ENCODE measurements around the gene MYH4. TPM values are rescaled to one million over a fixed set of nuclear protein-coding genes. Genes with fewer than 3 reads are reported as not detected.

Gene MYH4
- polyA plus RNA-seq, 1 experiment: not detected

DNA sequence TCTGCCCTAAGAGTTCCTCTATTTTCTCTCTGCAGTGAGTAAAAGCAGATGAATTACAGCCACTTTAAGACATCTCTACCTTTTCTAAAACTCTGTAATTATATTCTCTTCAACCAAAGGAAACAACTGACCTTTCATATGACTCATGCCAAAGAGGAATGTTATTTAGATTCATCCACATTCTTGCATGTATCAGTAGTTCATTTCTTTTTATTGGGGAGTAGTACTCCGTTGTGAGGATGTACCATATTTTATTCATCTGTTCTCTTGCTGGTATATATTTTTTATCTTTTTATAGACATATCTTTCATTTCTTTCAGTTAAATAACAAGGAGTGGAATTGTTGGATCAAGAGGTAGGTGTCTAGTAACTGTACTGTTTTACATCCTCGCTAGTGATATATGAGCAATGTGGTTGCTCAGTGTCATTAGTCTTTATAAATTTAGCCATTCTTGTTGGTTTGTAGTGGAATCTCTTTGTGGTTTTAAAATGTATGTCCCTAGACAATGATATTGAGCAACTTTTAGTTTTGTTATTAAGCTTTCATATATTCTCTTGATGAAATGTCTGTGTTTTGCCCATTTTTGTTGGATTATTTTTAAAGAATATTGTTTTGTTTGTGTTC, 39.8 kb downstream of the MYH4 start:
- CTCF ChIA-PET: no interaction called here
- POLR2A ChIA-PET: no interaction called here
- TF ChIP-seq, protein P1, sequence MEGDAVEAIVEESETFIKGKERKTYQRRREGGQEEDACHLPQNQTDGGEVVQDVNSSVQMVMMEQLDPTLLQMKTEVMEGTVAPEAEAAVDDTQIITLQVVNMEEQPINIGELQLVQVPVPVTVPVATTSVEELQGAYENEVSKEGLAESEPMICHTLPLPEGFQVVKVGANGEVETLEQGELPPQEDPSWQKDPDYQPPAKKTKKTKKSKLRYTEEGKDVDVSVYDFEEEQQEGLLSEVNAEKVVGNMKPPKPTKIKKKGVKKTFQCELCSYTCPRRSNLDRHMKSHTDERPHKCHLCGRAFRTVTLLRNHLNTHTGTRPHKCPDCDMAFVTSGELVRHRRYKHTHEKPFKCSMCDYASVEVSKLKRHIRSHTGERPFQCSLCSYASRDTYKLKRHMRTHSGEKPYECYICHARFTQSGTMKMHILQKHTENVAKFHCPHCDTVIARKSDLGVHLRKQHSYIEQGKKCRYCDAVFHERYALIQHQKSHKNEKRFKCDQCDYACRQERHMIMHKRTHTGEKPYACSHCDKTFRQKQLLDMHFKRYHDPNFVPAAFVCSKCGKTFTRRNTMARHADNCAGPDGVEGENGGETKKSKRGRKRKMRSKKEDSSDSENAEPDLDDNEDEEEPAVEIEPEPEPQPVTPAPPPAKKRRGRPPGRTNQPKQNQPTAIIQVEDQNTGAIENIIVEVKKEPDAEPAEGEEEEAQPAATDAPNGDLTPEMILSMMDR (IDR thresholded peaks at IDR 0.05; ENCODE audit: insufficient read depth, low read depth, low read length): no peak
- Histone ChIP-seq H3K27me3 (ENCODE audit: control insufficient read depth, insufficient read depth, low read length) (no peaks in the 10 kb centered on the region), H3K36me3 (ENCODE audit: control insufficient read depth, insufficient read depth, low read length) (no peaks in the 10 kb centered on the region), H3K4me3 (ENCODE audit: low read depth, low read length) (no peak overlapping the region)
- peak; percentile 28 for DNase-seq (ENCODE audit: low read depth)

GRCh38 chr17:10428781-10429180, 40.6 kb downstream of the MYH4 start:
- POLR2A ChIA-PET: no interaction called here
- TF ChIP-seq, protein P1 (IDR thresholded peaks at IDR 0.05; ENCODE audit: insufficient read depth, low read depth, low read length): no peak
- H3K4me3 ChIP-seq (ENCODE audit: low read depth, low read length): no peak overlapping the region
- H3K27me3 ChIP-seq (ENCODE audit: control insufficient read depth, insufficient read depth, low read length): no peaks in the 10 kb centered on the region
- H3K36me3 ChIP-seq (ENCODE audit: control insufficient read depth, insufficient read depth, low read length): no peaks in the 10 kb centered on the region
- CTCF ChIA-PET: no interaction called here
- DNase-seq (ENCODE audit: low read depth): no peak

GRCh38 chr17:10421900-10422542, 47.3 kb downstream of the MYH4 start, which contains the start of gene MYH8:
Gene MYH8, minus strand, starts transcription at chr17:10421950. Its CDS starts 1,723 bp downstream, at chr17:10420227.
- ChIA-PET POLR2A (no interaction called here), CTCF (no interaction called here)
- Histone ChIP-seq H3K4me3 (ENCODE audit: low read depth, low read length) (no peak within 1 kb of the TSS), H3K36me3 (ENCODE audit: control insufficient read depth, insufficient read depth, low read length) (no peaks in the 10 kb centered on the region), H3K27me3 (ENCODE audit: control insufficient read depth, insufficient read depth, low read length) (no peaks in the 10 kb centered on the region)
- no peak for DNase-seq (ENCODE audit: low read depth)
- TF ChIP-seq, protein P1 (IDR thresholded peaks at IDR 0.05; ENCODE audit: insufficient read depth, low read depth, low read length): no peak

- no peak for DNase-seq (ENCODE audit: low read depth)
- POLR2A ChIA-PET: no interaction called here
- no peaks in the 10 kb centered on the region for H3K36me3 ChIP-seq (ENCODE audit: control insufficient read depth, insufficient read depth, low read length)
- TF ChIP-seq, protein P1 (IDR thresholded peaks at IDR 0.05; ENCODE audit: insufficient read depth, low read depth, low read length): no peak
- H3K27me3 ChIP-seq (ENCODE audit: control insufficient read depth, insufficient read depth, low read length): no peaks in the 10 kb centered on the region
- no peak overlapping the region for H3K4me3 ChIP-seq (ENCODE audit: low read depth, low read length)
- CTCF ChIA-PET: interaction anchor here (1.3 kb wide), 1 partner anchor 196 kb away, joined by 3 read pairs; no protein-coding TSS in a partner anchor
Observed at GRCh38 chr17:10421211-10421610, 48.1 kb downstream of the MYH4 start.

- H3K4me3 ChIP-seq (ENCODE audit: low read depth, low read length): no peak overlapping the region
- ChIA-PET POLR2A (no interaction called here), CTCF (interaction anchor here (1.3 kb wide), 1 partner anchor 197 kb away, joined by 3 read pairs; no protein-coding TSS in a partner anchor)
- no peak for DNase-seq (ENCODE audit: low read depth)
- TF ChIP-seq, protein P1 (IDR thresholded peaks at IDR 0.05; ENCODE audit: insufficient read depth, low read depth, low read length): no peak
- no peaks in the 10 kb centered on the region for H3K36me3 ChIP-seq (ENCODE audit: control insufficient read depth, insufficient read depth, low read length)
- H3K27me3 ChIP-seq (ENCODE audit: control insufficient read depth, insufficient read depth, low read length): no peaks in the 10 kb centered on the region
Observed at GRCh38 chr17:10420811-10421210, 48.5 kb downstream of the MYH4 start.

Data from BJ (cell line).